Measurements from ENCODE around the gene GADD45G. TPM values are rescaled to one million over a fixed set of nuclear protein-coding genes. Genes with fewer than 3 reads are reported as not detected.

Gene GADD45G
- total and polyA plus RNA-seq, 8 donors: 9.5 to 220 (median 21.1) TPM

DNA sequence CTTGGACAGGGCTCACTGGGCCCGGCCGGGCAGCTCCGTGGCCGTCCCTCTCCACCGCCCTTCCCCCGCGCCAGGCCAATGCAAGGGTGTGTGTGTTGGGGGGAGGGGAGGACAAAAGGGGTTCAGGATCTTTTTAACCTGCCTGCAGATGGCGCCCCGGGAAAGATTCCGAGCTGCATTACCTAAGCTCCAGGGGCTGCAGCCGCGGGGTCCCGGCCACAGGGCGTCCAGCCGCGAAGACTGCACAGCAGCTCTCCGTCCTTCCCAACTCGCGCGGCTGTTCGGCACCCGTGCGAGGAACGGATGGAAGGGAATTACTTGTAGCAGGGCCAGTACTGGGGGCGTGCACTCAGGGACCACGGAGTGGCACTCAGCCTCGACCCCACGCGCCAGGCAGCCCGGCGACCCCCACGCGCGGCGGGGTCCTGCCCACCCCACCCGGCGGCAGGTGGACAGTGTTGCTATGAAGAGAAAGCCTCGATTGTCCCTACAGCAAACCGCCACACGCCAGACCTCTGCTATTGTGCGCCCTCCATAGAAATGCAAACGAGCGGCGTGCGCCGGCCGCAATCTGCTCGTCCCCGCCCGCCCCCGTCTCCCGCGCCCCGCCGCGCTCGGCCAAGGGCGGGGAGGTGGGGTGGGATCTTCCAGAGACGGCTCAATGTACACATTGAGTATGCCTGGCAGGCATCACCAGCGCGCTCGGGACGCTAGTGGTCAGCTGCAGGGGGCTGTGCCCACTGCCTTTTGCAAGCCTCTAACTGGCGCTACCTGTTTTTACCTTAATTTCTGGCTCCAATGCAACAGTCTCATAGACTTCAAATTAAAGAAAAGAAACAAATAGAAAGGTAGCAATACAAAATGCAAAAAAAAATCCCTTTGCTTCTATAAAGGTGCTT lies 796 bp upstream of the GADD45G start:
- H3K27ac ChIP-seq: peak overlapping the region; percentile 40 to 73 (median 56)
- no peaks in the 10 kb centered on the region for H3K27me3 ChIP-seq
- no peaks in the 10 kb centered on the region for H3K9me3 ChIP-seq
- peak overlapping the region; percentile 18 to 97 (median 54) for H3K4me3 ChIP-seq
- intact Hi-C loops (cut with DNase I): loop anchor here in 2 of 3 donors (2.0 to 10.0 kb wide), 4 partner anchors 318 to 498 kb away; no protein-coding TSS in a partner anchor
- TF ChIP-seq, protein P1, sequence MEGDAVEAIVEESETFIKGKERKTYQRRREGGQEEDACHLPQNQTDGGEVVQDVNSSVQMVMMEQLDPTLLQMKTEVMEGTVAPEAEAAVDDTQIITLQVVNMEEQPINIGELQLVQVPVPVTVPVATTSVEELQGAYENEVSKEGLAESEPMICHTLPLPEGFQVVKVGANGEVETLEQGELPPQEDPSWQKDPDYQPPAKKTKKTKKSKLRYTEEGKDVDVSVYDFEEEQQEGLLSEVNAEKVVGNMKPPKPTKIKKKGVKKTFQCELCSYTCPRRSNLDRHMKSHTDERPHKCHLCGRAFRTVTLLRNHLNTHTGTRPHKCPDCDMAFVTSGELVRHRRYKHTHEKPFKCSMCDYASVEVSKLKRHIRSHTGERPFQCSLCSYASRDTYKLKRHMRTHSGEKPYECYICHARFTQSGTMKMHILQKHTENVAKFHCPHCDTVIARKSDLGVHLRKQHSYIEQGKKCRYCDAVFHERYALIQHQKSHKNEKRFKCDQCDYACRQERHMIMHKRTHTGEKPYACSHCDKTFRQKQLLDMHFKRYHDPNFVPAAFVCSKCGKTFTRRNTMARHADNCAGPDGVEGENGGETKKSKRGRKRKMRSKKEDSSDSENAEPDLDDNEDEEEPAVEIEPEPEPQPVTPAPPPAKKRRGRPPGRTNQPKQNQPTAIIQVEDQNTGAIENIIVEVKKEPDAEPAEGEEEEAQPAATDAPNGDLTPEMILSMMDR (IDR thresholded peaks at IDR 0.05): peak in 1 of 4 donors; percentile 20
- FAIRE-seq (no peak), DNase-seq (peak; percentile 74 to 89 (median 80)), ATAC-seq (peak; percentile 24 to 65 (median 51))
- 0% methylated on average over 61 to 64 of the region's 64 CpGs for WGBS, 2 donors
- H3K36me3 ChIP-seq: no peaks in the 10 kb centered on the region
- peaks cover 5 to 16% (median 15%) of the 10 kb centered on the region in 3 donors for H3K4me1 ChIP-seq

DNA sequence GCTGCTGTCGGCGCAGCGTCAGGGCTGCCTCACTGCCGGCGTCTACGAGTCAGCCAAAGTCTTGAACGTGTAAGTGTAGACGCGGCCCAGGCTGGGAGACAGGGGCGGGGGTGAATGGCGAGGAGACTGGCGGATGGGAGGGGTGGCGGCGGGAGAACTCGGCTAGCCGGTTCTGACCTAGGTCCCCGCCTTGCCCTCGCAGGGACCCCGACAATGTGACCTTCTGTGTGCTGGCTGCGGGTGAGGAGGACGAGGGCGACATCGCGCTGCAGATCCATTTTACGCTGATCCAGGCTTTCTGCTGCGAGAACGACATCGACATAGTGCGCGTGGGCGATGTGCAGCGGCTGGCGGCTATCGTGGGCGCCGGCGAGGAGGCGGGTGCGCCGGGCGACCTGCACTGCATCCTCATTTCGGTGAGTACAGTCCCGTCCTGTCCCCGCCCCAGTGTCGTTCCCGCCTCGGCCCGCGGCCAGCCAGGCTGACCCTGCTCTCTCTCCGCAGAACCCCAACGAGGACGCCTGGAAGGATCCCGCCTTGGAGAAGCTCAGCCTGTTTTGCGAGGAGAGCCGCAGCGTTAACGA lies 745 bp downstream of the GADD45G start:
- peak overlapping the region; percentile 68 to 94 (median 86) for H3K27ac ChIP-seq
- H3K4me1 ChIP-seq: peaks cover 5 to 16% (median 15%) of the 10 kb centered on the region in 3 donors
- no peaks in the 10 kb centered on the region for H3K27me3 ChIP-seq
- H3K9me3 ChIP-seq: no peaks in the 10 kb centered on the region
- TF ChIP-seq, protein P1 (IDR thresholded peaks at IDR 0.05): no peak
- no peaks in the 10 kb centered on the region for H3K36me3 ChIP-seq
- FAIRE-seq: no peak
- intact Hi-C loops (cut with DNase I): loop anchor here in 1 of 3 donors (10.0 kb wide), 1 partner anchor 319 kb away; no protein-coding TSS in a partner anchor
- WGBS, 2 donors: 0 to 1% methylated on average over 42 to 57 of the region's 57 CpGs
- H3K4me3 ChIP-seq: peak overlapping the region; percentile 83 to 97 (median 92)
- DNase-seq: peak; percentile 58 to 89 (median 72)
- ATAC-seq: peak; percentile 30 to 46 (median 36)

DNA sequence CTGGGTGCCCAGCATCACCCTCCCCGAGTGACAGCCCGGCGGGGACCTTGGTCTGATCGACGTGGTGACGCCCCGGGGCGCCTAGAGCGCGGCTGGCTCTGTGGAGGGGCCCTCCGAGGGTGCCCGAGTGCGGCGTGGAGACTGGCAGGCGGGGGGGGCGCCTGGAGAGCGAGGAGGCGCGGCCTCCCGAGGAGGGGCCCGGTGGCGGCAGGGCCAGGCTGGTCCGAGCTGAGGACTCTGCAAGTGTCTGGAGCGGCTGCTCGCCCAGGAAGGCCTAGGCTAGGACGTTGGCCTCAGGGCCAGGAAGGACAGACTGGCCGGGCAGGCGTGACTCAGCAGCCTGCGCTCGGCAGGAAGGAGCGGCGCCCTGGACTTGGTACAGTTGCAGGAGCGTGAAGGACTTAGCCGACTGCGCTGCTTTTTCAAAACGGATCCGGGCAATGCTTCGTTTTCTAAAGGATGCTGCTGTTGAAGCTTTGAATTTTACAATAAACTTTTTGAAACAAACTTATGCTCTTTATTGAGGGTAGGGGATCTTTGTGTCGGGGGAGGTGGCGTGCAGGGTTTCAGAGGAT lies 1.3 kb downstream of the GADD45G start:
- H3K36me3 ChIP-seq: no peaks in the 10 kb centered on the region
- FAIRE-seq (no peak), DNase-seq (peak; percentile 76 to 92 (median 84)), ATAC-seq (peak; percentile 58 to 67 (median 62))
- intact Hi-C loops (cut with DNase I): loop anchor here in 1 of 3 donors (10.0 kb wide), 1 partner anchor 319 kb away; no protein-coding TSS in a partner anchor
- peak overlapping the region; percentile 83 to 97 (median 92) for H3K4me3 ChIP-seq
- WGBS, 2 donors: 1 to 4% methylated on average over 40 of the region's 40 CpGs
- peaks cover 5 to 16% (median 15%) of the 10 kb centered on the region in 3 donors for H3K4me1 ChIP-seq
- TF ChIP-seq, protein P1 (IDR thresholded peaks at IDR 0.05): no peak
- no peaks in the 10 kb centered on the region for H3K27me3 ChIP-seq
- H3K9me3 ChIP-seq: no peaks in the 10 kb centered on the region
- H3K27ac ChIP-seq: peak overlapping the region; percentile 68 to 94 (median 86)

DNA sequence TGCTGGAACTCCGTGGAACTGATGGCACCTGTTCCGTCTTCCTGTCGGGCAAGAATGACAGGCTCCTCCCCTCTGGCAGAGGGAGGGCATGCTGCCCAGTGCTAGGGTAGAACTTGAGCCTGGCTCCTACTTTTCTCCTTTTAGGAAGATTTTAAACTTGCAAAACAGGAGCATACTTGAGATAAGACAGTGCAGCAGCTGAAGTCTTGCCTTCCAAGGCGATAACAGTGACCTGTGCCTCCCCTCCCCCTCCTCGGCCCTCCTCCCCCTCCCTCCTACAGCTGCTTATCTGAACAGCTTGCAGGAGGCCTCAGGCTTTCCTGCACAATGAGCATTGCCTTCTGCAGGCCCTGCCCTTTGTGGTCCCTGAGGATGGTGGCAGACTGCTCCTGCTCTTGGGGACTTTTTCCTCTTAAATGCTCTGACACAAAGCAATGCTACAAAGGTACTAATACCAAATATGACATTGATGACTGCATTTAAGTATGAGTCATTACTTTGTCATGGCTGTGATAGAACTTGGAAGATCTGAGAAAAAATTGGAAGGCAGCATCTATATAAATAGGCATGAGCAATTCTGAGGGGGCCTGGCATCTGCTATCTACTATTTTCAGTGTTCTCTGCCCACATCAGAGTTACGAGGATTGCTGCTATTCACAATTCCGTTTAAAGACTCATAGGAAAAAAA lies 2.0 kb downstream of the GADD45G start:
- H3K4me3 ChIP-seq: peak overlapping the region; percentile 83 to 97 (median 92)
- peaks cover 5 to 16% (median 15%) of the 10 kb centered on the region in 3 donors for H3K4me1 ChIP-seq
- ATAC-seq (peak; percentile 24 to 43 (median 35)), DNase-seq (peak in 4 of 6 donors; percentile 75 to 80 (median 78)), FAIRE-seq (no peak)
- H3K27ac ChIP-seq: peak overlapping the region; percentile 68 to 94 (median 86)
- TF ChIP-seq, protein P1 (IDR thresholded peaks at IDR 0.05): no peak
- intact Hi-C loops (cut with DNase I): loop anchor here in 1 of 3 donors (10.0 kb wide), 1 partner anchor 318 kb away; no protein-coding TSS in a partner anchor
- no peaks in the 10 kb centered on the region for H3K36me3 ChIP-seq
- 20 to 23% methylated on average over 7 of the region's 7 CpGs for WGBS, 2 donors
- no peaks in the 10 kb centered on the region for H3K27me3 ChIP-seq
- H3K9me3 ChIP-seq: no peaks in the 10 kb centered on the region
